H1 (cell line): ENCODE measurements around the gene PRSS21. TPM values are rescaled to one million over a fixed set of nuclear protein-coding genes. Genes with fewer than 3 reads are reported as not detected.

Experiments used
- CREB1 ChIP-seq: IDR thresholded peaks from 2 replicates; pipeline ENCODE4 v1.6.1; 2012; ENCODE audit warnings: inconsistent platforms
- polyA plus RNA-seq, 7 experiments: library from polyadenylated mRNA; depleted of rRNA in 3 of 7; stranded (reverse) in 5 of 7; unstranded in 2 of 7; fragments of >200 nt in 5 of 7; fragments of 200-250 nt in 2 of 7; gene quantifications; 1 replicate in 5 of 7; 2 replicates in 1 of 7; 4 replicates in 1 of 7; pipeline versions ENCODE4 v1.2.1 to v1.2.3, GENCODE V29; 2011 to 2013; ENCODE audit warnings: missing spikeins in 2 of 7, mixed read lengths in 2 of 7
- total RNA-seq: library from RNA; stranded (reverse); fragmentation: NEBNext Ultra II Directional; extraction: Animal tissue kit (Norgen Biotek cat#: 25700); gene quantifications from 2 replicates; pipeline ENCODE4 v1.2.1, GENCODE V29; 2021

The PRSS21 gene
- total and polyA plus RNA-seq, 2 of the 8 experiments (the other 6 are each of a cell fraction or from before 2014, with no cell fraction given), result 0.76 to 1.0 TPM

- TF ChIP-seq CREB1, result no peak
These were observed 42.7 kb upstream of the PRSS21 start (continued) for GRCh38 chr16:2774161-2774891.
